ENCODE measurements around the gene NOTCH1.
A peak's percentile ranks its signal among the peaks of the same experiment; 100 is the strongest.

NOTCH1 gene

DNA sequence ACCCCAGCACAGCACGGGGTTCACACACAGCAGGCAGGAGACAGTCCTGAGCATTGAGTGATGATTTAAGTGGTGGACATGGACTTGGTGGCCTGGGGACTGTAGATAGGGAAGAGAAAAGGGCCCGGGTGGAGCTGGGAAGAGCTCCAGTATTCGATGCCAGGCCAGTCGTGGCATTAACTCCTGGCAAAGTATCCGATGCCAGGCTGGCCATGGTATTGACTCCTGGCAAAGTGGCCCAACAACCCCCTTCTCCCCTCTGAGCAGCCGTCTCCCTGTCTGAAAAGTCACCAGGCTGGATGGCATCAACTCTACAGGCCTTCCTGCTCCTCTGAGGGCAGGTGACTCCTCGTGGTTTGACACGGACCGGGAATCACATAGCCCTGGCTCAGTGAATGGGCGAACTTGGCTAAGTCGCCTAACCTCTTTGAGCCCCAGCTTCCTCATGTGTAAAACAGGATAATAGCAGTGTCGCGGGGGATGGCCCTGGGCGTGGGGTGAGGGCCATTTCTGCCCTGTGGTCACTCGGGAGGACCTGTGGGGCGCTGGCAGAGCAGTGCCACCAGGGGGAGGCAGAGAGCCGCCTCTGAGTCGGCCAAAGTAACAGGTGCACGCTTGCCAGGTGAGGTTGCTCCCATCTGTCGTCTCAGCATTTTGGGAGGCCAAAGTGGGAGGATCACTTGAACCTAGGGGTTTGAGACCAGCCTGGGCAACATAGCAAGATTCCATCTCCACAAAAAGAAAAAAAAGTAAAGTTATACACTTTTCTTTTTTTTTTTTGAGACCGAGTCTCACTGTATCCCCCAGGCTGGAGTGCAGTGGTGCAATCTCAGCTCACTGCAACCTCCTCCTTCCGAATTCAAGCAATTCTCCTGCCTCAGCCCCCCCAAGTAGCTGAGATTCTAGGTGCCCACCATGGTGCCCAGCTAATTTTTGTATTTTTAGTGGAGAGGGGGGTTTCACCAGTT lies 57.3 kb downstream of the NOTCH1 start:
- DNase-seq (ENCODE audit: low spot score), result peak; percentile 81
- TF ChIP-seq, protein P1, sequence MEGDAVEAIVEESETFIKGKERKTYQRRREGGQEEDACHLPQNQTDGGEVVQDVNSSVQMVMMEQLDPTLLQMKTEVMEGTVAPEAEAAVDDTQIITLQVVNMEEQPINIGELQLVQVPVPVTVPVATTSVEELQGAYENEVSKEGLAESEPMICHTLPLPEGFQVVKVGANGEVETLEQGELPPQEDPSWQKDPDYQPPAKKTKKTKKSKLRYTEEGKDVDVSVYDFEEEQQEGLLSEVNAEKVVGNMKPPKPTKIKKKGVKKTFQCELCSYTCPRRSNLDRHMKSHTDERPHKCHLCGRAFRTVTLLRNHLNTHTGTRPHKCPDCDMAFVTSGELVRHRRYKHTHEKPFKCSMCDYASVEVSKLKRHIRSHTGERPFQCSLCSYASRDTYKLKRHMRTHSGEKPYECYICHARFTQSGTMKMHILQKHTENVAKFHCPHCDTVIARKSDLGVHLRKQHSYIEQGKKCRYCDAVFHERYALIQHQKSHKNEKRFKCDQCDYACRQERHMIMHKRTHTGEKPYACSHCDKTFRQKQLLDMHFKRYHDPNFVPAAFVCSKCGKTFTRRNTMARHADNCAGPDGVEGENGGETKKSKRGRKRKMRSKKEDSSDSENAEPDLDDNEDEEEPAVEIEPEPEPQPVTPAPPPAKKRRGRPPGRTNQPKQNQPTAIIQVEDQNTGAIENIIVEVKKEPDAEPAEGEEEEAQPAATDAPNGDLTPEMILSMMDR (IDR thresholded peaks at IDR 0.05; ENCODE audit: extremely low read depth, missing control alignments), result peak; percentile 97

DNA sequence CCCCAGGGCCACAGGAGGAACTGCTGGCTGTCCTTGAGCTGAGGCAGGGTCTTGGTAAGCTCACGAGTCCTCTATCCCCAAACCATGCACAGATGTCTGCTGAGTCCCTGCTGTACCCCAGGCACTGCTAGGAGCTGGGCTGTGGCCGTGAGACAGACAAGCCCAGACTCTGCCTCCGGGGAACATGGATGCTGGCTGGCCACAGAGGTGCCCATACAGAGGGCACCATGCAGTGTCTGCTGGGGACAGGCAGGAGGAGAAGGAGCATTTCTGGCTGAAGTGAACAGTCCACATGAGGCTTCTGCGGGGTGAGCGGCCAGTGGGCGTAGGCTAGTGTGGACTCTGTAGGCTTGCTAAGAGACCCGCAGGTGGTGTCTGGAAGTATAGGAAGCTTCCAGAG lies 58.2 kb downstream of the NOTCH1 start:
- TF ChIP-seq, protein P1 (IDR thresholded peaks at IDR 0.05; ENCODE audit: extremely low read depth, missing control alignments), result no peak
- DNase-seq (ENCODE audit: low spot score), result no peak

- TF ChIP-seq, protein P1 (IDR thresholded peaks at IDR 0.05; ENCODE audit: extremely low read depth, missing control alignments), result no peak
- no peak for DNase-seq (ENCODE audit: low spot score)
Measured at GRCh38 chr9:136486823-136487620, 58.8 kb downstream of the NOTCH1 start.

DNA sequence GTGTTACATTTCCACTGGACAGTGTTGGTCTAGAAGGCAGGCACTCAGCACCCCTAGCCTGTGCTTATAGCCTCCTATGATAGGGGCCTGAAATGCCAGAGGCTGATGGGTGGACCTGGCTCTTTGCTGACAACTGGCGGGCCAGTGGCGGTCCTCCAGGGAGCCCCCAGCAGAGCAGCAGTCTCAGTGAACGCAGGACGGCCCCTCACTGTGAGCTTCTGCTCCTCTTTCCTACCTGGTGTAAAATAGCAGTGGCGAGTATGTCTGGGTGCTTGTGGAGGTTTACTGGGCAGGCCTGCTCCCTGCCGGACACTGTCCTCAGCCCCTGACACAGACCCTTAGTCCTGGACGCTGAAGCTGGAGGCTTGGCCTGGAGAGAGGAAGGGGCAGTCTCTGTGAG lies 59.7 kb downstream of the NOTCH1 start:
- TF ChIP-seq, protein P1 (IDR thresholded peaks at IDR 0.05; ENCODE audit: extremely low read depth, missing control alignments), result no peak
- no peak for DNase-seq (ENCODE audit: low spot score)

DNA sequence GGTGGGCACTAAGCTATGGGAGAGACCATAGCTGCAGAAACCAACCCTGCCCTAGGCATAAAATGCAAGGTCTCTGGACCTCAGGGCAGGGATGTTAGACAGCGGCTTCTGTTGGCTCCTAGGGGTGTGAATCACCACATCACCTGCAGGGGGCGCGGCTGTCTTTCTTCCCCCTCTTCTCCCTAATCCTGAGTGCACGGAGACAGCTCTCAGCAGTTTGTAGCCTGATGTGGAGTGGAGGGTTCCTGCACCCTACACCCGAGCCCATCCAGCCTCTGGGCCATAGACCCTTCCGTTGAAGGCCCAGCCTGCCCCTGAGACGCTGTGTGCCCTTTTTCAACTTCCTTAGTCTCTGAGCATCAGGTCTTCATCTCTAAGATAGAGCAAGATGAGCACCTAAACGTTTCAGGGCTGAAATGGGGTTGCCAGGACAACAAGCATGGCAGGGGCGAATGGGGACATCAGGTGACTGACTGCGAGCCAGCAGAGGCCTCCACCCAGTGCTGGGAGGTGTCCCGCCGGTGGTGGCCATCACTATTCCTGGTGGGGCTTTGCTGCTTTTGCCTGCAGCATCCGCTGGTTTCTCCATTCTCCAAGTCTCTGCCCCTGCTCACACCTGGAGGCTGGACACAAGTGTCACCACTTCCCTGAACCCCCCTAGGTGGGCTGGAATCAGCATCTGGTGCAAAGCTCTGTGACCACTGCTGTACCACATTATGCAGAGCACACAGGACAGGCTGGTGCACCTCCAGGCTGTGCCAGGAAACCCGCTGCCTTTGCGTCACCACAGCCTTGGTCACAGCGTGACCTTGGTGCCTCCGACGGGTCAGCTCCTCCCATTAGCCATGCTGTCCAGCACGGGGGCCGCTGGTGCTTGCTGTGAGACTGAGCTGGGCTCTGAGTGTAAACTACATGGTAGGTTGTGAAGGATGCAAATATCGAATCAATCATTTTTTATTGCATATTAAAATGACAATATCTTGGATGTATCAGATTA lies 60.5 kb downstream of the NOTCH1 start:
- DNase-seq (ENCODE audit: low spot score), result peak; percentile 80

More for the DNA sequence above, 60.5 kb downstream of the NOTCH1 start:
- TF ChIP-seq, protein P1 (IDR thresholded peaks at IDR 0.05; ENCODE audit: extremely low read depth, missing control alignments), result peak; percentile 83

Data from GM20000 (cell line).